ENCODE data around the gene LRRFIP1.

GRCh38 chr2:237644381-237644703 is 17.0 kb downstream of the LRRFIP1 start:
- TF ChIP-seq POLR2A (IDR thresholded peaks at IDR 0.05) (no peak), CTCF (IDR thresholded peaks at IDR 0.05) (no peak)

All from adrenal gland (tissue), 5 donors.